T-helper 17 cell (primary cell): ENCODE measurements around the gene SNRPD1. TPM values are rescaled to one million over a fixed set of nuclear protein-coding genes. Genes with fewer than 3 reads are reported as not detected.
"Not testable (repeated sequence)": the region's sequence is repeated elsewhere in the genome, so short reads cannot be mapped to it uniquely, and the experiment has no call there.

Source experiments
- ATAC-seq: fragments of 150-1000 bp; cut with Tn5 transposase; 2 replicates; pipeline ENCODE4 v1.10.0; 2021; ENCODE audit warnings: mild to moderate bottlenecking, moderate library complexity
- DNase-seq, 3 donors: peaks; one replicate each; pipeline versions ENCODE4 v3.0.0 to v3.0.0-alpha.2; 2020 to 2021
- H3K9me3 ChIP-seq: one replicate; pipeline ENCODE4 v1.7.0; 2013; ENCODE audit warnings: low read length, mild to moderate bottlenecking; ENCODE audit not compliant: control insufficient read depth, poor library complexity, severe bottlenecking
- H3K27ac Mint-ChIP-seq: one replicate; pipeline ENCODE4 v1.8.0; 2022; ENCODE audit warnings: mild to moderate bottlenecking, moderate library complexity, mixed read lengths
- H3K27me3 Mint-ChIP-seq: one replicate; pipeline ENCODE4 v1.8.0; 2022; ENCODE audit warnings: mixed read lengths
- H3K36me3 Mint-ChIP-seq: one replicate; pipeline ENCODE4 v1.8.0; 2022; ENCODE audit warnings: low read depth, mixed read lengths
- H3K4me1 Mint-ChIP-seq: one replicate; pipeline ENCODE4 v1.8.0; 2022; ENCODE audit warnings: mild to moderate bottlenecking, mixed read lengths
- H3K4me3 Mint-ChIP-seq: one replicate; pipeline ENCODE4 v1.8.0; 2022; ENCODE audit warnings: mild to moderate bottlenecking, moderate library complexity, mixed read lengths
- total RNA-seq, 4 donors: library from RNA in 2 of 4; stranded (reverse) in 2 of 4; gene quantifications; one replicate each; pipeline ENCODE4 v1.2.3 and lab custom pipeline; 2022 to 2026

Gene SNRPD1
- total RNA-seq, 2 donors from 2014 or later, result 23.1 to 29.9 TPM

GRCh38 chr18:21656402-21656801, 44.3 kb downstream of the SNRPD1 start:
- no peak overlapping the region for H3K4me3 Mint-ChIP-seq
- peaks cover 3% of the 10 kb centered on the region for H3K4me1 Mint-ChIP-seq
- ATAC-seq (no peak), DNase-seq (no peak)
- H3K36me3 Mint-ChIP-seq, result peaks cover 8% of the 10 kb centered on the region
- no peak overlapping the region for H3K27ac Mint-ChIP-seq
- no peaks in the 10 kb centered on the region for H3K27me3 Mint-ChIP-seq
- no peaks in the 10 kb centered on the region for H3K9me3 ChIP-seq

GRCh38 chr18:21660078-21660477, 48.0 kb downstream of the SNRPD1 start:
- no peak overlapping the region for H3K4me3 Mint-ChIP-seq
- DNase-seq (no peak), ATAC-seq (no peak)
- peak overlapping the region; percentile 32 for H3K27ac Mint-ChIP-seq
- H3K27me3 Mint-ChIP-seq, result no peaks in the 10 kb centered on the region
- no peaks in the 10 kb centered on the region for H3K9me3 ChIP-seq
- peaks cover 3% of the 10 kb centered on the region for H3K4me1 Mint-ChIP-seq
- H3K36me3 Mint-ChIP-seq, result peaks cover 4% of the 10 kb centered on the region

DNA sequence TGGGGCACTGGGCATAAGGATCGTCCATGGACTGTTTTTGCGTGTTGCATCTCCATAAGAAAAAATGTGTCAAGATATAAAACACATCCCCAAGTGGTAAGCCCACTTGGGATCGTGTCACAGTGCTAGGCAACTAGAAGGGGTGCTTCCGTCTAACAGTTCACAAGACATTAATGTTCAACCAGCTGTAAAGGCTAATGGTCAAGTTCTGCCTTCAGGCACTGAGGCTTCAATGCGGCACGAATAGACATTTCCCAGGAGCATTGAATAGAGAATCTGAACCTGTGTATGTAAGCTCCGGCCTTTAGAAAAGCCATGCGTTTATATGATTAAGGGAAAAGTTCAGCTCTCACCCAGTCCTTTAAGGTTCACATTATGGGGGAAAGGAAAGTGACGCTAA, 50.5 kb downstream of the SNRPD1 start:
- Mint-ChIP-seq H3K27ac (no peak overlapping the region), H3K4me3 (no peak overlapping the region), H3K36me3 (peaks cover 2% of the 10 kb centered on the region), H3K27me3 (no peaks in the 10 kb centered on the region), H3K4me1 (peaks cover 3% of the 10 kb centered on the region)
- ATAC-seq, result no peak
- DNase-seq, result no peak
- no peaks in the 10 kb centered on the region for H3K9me3 ChIP-seq

GRCh38 chr18:21663578-21663977, 51.5 kb downstream of the SNRPD1 start:
- no peaks in the 10 kb centered on the region for H3K9me3 ChIP-seq
- DNase-seq, result no peak
- Mint-ChIP-seq H3K4me3 (no peak overlapping the region), H3K4me1 (peaks cover 3% of the 10 kb centered on the region), H3K27me3 (no peaks in the 10 kb centered on the region), H3K27ac (no peak overlapping the region), H3K36me3 (peaks cover 2% of the 10 kb centered on the region)
- ATAC-seq, result no peak

- H3K27me3 Mint-ChIP-seq, result no peaks in the 10 kb centered on the region
- H3K4me3 Mint-ChIP-seq, result no peak overlapping the region
- peaks cover 2% of the 10 kb centered on the region for H3K36me3 Mint-ChIP-seq
- no peak for DNase-seq
- H3K27ac Mint-ChIP-seq, result no peak overlapping the region
- H3K9me3 ChIP-seq, result no peaks in the 10 kb centered on the region
- ATAC-seq, result no peak
- H3K4me1 Mint-ChIP-seq, result peaks cover 3% of the 10 kb centered on the region
These were observed 52.0 kb downstream of the SNRPD1 start for GRCh38 chr18:21664069-21664468.

GRCh38 chr18:21669736-21670285, 57.7 kb downstream of the SNRPD1 start:
- Mint-ChIP-seq H3K36me3 (peaks cover 2% of the 10 kb centered on the region), H3K4me1 (peaks cover 6% of the 10 kb centered on the region), H3K27me3 (no peaks in the 10 kb centered on the region), H3K4me3 (no peak overlapping the region), H3K27ac (peak overlapping the region; percentile 34)
- DNase-seq (no peak), ATAC-seq (no peak)
- H3K9me3 ChIP-seq, result no peaks in the 10 kb centered on the region

DNA sequence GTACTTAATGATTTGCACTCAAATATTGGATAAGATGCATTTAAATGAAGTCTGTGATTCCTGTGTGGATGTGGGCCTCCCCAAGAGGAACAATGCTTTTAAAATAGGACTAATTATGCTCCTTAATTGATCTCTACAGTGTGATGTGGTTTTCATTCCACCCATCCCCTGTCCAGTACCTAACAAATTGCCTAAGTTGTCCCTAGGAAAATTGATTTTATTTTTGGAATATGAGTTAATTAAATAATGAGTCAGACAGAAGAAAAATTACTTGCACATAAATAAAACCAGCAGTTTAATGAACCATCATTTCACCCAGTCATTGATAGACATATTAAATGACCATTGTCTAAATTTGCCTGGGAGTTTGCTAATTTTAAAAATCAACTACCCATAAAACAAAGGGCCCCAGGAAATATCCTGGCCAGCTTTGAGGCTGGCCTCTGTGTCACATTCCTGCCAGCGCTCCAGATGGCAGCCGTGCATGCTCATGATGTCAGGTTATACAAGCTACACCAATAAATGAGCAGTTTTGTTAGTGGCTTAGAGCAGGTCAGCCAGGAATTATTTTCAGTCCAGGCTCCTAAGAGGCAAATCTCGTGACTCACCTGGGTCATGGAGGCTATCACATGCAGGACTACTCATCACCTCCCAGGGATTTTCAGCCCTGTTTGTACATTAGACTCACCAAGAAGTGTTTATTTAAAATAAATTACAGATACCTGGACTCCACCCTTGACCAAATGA, 60.6 kb downstream of the SNRPD1 start:
- Mint-ChIP-seq H3K4me1 (peaks cover 6% of the 10 kb centered on the region), H3K4me3 (no peak overlapping the region), H3K36me3 (peaks cover 2% of the 10 kb centered on the region), H3K27ac (no peak overlapping the region), H3K27me3 (no peaks in the 10 kb centered on the region)
- ATAC-seq, result no peak
- H3K9me3 ChIP-seq, result no peaks in the 10 kb centered on the region
- no peak for DNase-seq

GRCh38 chr18:21675354-21675753, 63.2 kb downstream of the SNRPD1 start:
- not testable (repeated sequence) for H3K4me3 Mint-ChIP-seq, H3K9me3 ChIP-seq, H3K27me3 Mint-ChIP-seq, H3K27ac Mint-ChIP-seq, ATAC-seq, DNase-seq, H3K4me1 Mint-ChIP-seq, H3K36me3 Mint-ChIP-seq

- H3K27ac Mint-ChIP-seq, result no peak overlapping the region
- no peaks in the 10 kb centered on the region for H3K9me3 ChIP-seq
- H3K27me3 Mint-ChIP-seq, result no peaks in the 10 kb centered on the region
- H3K4me1 Mint-ChIP-seq, result peaks cover 6% of the 10 kb centered on the region
- no peaks in the 10 kb centered on the region for H3K36me3 Mint-ChIP-seq
- no peak for ATAC-seq
- DNase-seq, result no peak
- no peak overlapping the region for H3K4me3 Mint-ChIP-seq
These were observed 66.7 kb downstream of the SNRPD1 start for GRCh38 chr18:21678859-21679258.

DNA sequence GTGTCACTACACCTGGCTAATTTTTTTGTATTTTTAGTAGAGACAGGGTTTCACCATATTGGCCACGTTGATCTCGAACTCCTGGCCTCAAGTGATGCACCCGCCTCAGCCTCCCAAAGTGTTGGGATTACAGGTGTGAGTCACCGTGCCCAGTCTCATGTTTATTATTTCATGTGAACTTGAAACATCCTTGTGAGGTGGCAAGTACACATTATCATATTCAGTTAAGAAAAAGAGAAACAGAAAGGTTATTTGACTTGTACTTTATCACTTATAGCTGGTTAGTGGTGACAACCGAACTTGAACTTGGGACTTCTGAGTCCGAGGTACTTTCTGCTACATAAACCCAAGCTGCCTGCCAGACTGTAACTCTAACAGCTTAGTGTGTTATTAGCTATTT, 68.0 kb downstream of the SNRPD1 start:
- no peak overlapping the region for H3K4me3 Mint-ChIP-seq
- no peaks in the 10 kb centered on the region for H3K9me3 ChIP-seq
- ATAC-seq (no peak), DNase-seq (no peak)
- H3K36me3 Mint-ChIP-seq, result no peaks in the 10 kb centered on the region
- no peak overlapping the region for H3K27ac Mint-ChIP-seq
- H3K4me1 Mint-ChIP-seq, result peaks cover 10% of the 10 kb centered on the region
- no peaks in the 10 kb centered on the region for H3K27me3 Mint-ChIP-seq

GRCh38 chr18:21682371-21683051, 70.4 kb downstream of the SNRPD1 start:
- Mint-ChIP-seq H3K27me3 (no peaks in the 10 kb centered on the region), H3K4me1 (peaks cover 10% of the 10 kb centered on the region), H3K4me3 (no peak overlapping the region), H3K27ac (no peak overlapping the region), H3K36me3 (no peaks in the 10 kb centered on the region)
- H3K9me3 ChIP-seq, result no peaks in the 10 kb centered on the region
- peak; percentile 84 for ATAC-seq
- no peak for DNase-seq
